SKM-1 treated with dmso at 0.1 percent for 144 hours (cell line): Measurements from ENCODE around the gene CCDC85C.

ENCODE experiments used
- DNase-seq: peaks from one replicate; lab custom pipeline; 2025; ENCODE audit not compliant: unreplicated experiment; lab: John Stamatoyannopoulos, UW

Gene CCDC85C

GRCh38 chr14:99514552-99515300, 89.3 kb downstream of the CCDC85C start:
- no peak for DNase-seq

DNA sequence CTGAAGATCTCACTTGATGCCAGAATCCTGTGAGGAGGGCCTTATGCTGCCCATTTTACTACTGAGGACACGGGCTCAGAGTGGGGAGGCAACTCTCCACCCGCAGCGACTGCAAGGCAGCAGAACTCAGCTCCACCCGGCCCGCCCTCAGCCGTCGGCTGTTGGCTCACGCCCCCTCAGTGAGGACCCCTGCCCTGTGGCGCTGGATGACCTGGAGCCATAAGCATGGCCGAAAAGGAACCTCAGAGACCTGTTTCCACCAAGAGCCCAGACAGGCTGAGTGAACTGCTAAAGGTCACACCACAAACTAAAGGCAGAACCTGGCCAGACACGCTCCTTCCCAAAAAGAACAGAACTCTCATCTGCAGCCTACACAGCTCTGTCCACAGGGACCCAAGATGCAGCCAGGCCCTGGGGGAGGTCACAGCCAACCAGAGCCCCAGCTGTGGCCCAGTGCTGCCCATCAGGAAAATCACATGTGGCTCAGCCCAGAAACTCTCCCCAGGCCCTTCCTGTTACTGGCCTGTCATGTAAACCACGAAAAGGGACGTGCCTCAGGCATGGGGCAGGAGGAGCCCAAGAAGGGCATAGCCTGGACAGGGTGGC, 90.0 kb downstream of the CCDC85C start:
- DNase-seq: no peak

DNA sequence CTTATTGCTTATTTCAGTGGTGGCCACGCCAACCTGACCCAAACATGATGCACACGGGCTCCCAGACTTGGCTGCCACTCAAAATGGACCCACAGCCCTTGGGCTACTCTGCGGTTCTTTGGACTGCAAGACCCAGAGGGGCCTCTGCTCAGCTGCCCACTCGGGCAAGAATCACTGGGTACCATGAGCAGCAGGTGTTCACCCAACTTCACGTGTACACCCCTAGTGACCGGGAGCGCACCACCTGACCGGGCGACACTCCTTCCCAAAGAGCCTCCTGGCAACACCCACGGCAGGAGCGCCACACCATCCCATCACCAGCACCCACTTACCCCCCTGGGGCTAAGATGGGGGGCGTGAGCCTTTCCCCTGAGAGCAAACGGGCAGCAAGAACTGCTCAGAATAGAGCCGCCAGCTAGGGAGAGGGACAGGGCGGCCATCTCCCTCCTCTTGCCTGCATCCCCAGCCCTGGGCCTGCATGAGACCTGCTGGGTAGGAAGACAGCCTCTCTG, 90.8 kb downstream of the CCDC85C start:
- DNase-seq: no peak

- DNase-seq: no peak
Observed at GRCh38 chr14:99512571-99513182, 91.3 kb downstream of the CCDC85C start.

- DNase-seq: no peak
Observed at GRCh38 chr14:99512110-99512449, 91.9 kb downstream of the CCDC85C start.

GRCh38 chr14:99511421-99512109, 92.4 kb downstream of the CCDC85C start:
- DNase-seq: no peak

GRCh38 chr14:99510556-99511139, 93.4 kb downstream of the CCDC85C start:
- no peak for DNase-seq

GRCh38 chr14:99509871-99510555, 94.0 kb downstream of the CCDC85C start:
- DNase-seq: no peak

DNA sequence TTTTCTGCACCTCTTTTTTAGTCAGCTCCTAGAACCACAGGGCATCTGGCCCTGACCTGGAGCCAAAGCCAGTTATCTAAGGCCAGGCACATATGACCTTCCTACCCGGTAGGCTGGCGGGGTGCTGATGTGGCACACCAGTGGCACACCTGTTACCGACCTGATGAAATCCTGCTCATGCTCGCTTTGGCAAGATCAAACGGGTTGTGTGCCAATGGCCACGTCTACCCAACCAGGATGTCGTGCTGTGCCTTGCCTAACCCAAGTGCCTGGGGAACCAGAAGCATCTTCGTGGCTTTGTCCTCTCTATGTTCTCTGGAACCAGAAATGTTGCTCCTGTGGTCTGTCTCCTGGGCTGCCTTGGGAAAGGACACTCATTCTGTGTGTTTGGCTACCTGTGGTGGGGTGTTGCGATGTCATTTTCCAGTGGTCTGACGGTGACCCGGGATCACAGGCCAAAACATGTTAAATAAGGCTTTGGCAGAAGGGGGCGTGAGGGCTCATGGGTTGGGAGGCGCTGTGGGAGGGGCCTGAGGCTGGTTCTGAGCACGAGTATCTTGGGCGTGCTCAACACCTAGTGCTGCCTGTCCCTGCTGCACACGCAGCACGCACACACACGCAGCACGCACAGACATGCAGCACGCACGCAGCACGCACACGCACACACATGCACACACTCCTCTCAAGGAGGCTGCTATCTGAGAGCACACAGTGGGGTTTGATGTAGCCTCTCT, 94.9 kb downstream of the CCDC85C start:
- DNase-seq: no peak

GRCh38 chr14:99507860-99508640, 96.0 kb downstream of the CCDC85C start:
- DNase-seq: no peak

DNA sequence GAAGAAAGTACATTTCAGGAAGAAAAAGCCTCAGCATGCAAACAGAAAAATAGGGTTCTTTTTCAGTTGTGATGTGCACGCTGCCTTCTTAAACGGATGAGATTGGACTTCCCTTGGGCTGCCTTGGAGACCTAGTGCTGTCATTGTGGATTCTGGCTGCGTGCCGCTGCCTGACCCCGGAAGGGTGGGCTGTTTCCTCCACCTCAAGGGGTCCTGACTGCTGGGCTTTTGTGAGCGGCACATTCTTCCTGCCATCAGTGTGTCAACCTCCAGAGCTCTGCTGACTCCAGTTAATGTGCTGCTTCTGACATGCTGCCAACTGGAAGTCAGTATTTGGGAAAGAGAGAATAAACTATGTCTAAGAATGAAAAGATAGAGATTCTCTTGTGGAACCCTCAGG, 97.7 kb downstream of the CCDC85C start:
- no peak for DNase-seq

GRCh38 chr14:99505089-99505488, 98.9 kb downstream of the CCDC85C start:
- no peak for DNase-seq

- no peak for DNase-seq
Observed at GRCh38 chr14:99503848-99504453, 100.1 kb downstream of the CCDC85C start.

DNA sequence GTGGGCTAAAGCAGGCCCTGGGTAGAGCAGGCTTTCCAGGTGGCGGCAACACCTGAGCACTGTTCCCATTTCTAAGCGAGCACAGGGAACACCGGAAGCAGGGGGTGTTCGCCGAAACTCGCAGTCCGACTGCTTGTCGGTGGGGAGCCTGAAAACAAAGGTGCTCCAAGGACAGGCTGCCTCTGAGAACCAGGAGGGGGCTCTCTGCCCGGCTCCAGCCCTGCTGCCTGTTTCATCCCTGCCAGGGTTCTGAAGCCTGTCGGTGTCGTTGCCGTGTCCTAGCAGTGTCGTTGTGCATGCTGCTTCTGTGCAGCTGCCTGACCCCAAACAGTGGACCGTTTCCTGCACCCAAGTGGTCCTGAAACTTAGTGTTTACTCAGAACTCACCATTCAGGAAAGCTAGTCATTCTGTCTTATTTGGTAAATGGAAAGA, 101.0 kb downstream of the CCDC85C start:
- no peak for DNase-seq

DNA sequence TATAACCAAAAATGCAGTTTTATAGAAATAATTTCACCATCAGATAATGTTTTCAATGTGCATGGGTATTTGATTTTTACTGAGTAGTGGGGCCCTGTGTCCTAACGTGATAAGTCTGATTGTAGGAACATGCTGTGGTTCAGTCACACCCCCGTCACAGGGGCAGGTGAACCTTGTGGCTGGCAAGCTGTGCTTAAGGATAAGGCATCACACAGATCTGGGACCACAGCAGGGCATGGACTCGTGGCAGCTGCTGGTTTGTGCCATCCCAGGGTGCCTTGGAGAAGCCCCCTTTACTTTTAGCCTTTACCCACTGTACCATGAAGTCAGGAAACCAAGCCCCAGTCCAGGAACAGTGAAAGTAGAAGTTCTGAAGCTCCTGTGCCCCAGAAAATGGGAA, 106.1 kb downstream of the CCDC85C start:
- no peak for DNase-seq

DNA sequence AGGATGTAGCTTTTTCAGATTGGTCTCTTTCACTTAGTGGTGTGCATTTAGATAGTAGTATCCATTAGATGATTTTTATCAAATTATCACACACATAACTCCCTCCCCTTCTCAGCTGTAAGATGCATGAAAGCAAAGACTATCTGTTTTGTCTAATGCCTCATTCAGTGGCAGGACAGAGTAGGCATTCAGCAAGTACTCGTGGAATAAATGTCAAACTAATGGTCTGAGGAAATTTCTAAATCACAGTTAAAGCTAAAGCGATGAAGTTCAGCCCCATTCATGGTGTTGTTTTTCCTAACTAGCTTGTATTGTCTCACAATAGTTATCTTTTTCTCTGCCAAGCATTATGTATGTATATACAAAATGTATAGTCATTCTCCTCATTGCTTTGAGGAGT, 106.7 kb downstream of the CCDC85C start:
- no peak for DNase-seq

DNA sequence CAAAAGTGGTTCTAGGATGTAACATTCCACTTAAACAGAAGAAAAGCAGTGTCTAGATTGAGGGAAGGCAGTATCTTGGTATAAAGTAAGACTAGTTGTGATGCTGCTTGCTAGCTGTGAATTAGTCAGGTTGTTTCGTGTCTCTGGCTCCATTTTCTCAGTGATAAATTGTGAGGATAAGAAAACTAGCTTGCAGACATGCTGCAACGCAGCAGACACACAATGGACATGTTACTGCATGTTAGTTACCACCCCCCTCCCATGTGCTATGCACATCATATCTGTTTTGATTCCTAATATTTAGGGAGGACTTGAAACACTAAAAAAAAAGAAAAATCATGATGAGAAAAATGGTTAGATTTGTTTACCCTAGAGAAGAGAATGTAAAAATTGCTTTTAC, 119.9 kb downstream of the CCDC85C start:
- DNase-seq: no peak

DNA sequence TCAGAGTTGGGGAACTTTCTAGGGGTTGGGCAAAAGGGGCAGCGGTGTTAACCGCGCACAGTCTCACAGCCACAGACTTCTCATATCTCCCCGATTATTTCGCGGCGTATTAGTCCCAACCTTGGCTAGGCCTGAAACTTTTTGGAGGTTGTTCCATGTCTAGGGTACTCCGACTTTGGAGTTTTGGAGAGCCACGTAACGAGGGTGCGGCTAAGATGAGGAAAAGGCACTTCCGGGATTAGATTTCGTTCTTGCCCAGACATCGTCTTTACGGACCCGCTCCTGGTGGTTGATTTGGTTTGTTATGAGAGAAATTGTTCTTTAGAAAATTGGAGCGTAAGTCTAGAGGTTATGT, 122.3 kb downstream of the CCDC85C start:
- no peak for DNase-seq
